Peyer's patch (tissue), 4 donors: ENCODE measurements around the gene SYT8. TPM values are rescaled to one million over a fixed set of nuclear protein-coding genes. Genes with fewer than 3 reads are reported as not detected.

Experiments
- DNase-seq, 3 donors: peaks; one replicate each; pipeline ENCODE4 v3.0.0-alpha.2; 2017 to 2019
- H3K27ac ChIP-seq, 4 donors: fragments of 200-600 bp; sonication (generic); one replicate each; pipeline ENCODE4 v1.5.1; 2016 to 2019
- H3K27me3 ChIP-seq, 2 donors: fragments of 200-600 bp; sonication (generic); one replicate each; pipeline ENCODE4 v1.5.1; 2019
- H3K36me3 ChIP-seq, 3 donors: fragments of 200-600 bp; sonication (generic); one replicate each; pipeline ENCODE4 v1.5.1; 2016 to 2019
- H3K4me1 ChIP-seq, 4 donors: fragments of 200-600 bp; sonication (generic); one replicate each; pipeline ENCODE4 v1.5.1; 2016 to 2019
- H3K4me3 ChIP-seq, 4 donors: fragments of 200-600 bp; sonication (generic); 1 replicate in 3 of 4; 2 replicates in 1 of 4; pipeline ENCODE4 v1.5.1; 2016 to 2019; ENCODE audit warnings: mild to moderate bottlenecking in 1 of 4
- H3K9me3 ChIP-seq, 4 donors: fragments of 200-600 bp; sonication (generic); one replicate each; pipeline ENCODE4 v1.5.1; 2016 to 2019; ENCODE audit warnings: mild to moderate bottlenecking in 1 of 4
- POLR2A ChIP-seq, 2 donors: fragments of 450-650 bp; IDR thresholded peaks; one replicate each; pipeline ENCODE4 v1.5.1; 2017; ENCODE audit warnings: antibody characterized with exemption in 2 of 2, mild to moderate bottlenecking in 2 of 2, moderate library complexity in 2 of 2
- total RNA-seq, 4 donors: library from RNA; depleted of rRNA; stranded (reverse); fragments of >200 nt; gene quantifications; one replicate each; pipeline ENCODE4 v1.1.0, GENCODE V29; 2016
- TF ChIP-seq, protein P1 (sequence below), 6 experiments: fragments of 450-650 bp in 4 of 6; fragments of 200-600 bp in 2 of 6; sonication (generic) in 1 of 6; IDR thresholded peaks; one replicate each; pipeline ENCODE4 v1.5.1; 2017 to 2019; ENCODE audit warnings: antibody characterized with exemption in 6 of 6, mild to moderate bottlenecking in 3 of 6, moderate library complexity in 1 of 6

The SYT8 gene
- total RNA-seq, 4 donors from 2014 or later: 21.3 to 57.6 (median 44.6) TPM; not detected in 1

- Histone ChIP-seq H3K9me3 (no peaks in the 10 kb centered on the region), H3K4me3 (no peak overlapping the region), H3K27ac (peak overlapping the region in 2 of 4 donors; percentile 43 to 81), H3K4me1 (peaks cover 6 to 44% (median 24%) of the 10 kb centered on the region in 4 donors), H3K36me3 (no peaks in the 10 kb centered on the region), H3K27me3 (no peaks in the 10 kb centered on the region)
- TF ChIP-seq, protein P1, sequence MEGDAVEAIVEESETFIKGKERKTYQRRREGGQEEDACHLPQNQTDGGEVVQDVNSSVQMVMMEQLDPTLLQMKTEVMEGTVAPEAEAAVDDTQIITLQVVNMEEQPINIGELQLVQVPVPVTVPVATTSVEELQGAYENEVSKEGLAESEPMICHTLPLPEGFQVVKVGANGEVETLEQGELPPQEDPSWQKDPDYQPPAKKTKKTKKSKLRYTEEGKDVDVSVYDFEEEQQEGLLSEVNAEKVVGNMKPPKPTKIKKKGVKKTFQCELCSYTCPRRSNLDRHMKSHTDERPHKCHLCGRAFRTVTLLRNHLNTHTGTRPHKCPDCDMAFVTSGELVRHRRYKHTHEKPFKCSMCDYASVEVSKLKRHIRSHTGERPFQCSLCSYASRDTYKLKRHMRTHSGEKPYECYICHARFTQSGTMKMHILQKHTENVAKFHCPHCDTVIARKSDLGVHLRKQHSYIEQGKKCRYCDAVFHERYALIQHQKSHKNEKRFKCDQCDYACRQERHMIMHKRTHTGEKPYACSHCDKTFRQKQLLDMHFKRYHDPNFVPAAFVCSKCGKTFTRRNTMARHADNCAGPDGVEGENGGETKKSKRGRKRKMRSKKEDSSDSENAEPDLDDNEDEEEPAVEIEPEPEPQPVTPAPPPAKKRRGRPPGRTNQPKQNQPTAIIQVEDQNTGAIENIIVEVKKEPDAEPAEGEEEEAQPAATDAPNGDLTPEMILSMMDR (IDR thresholded peaks at IDR 0.05): no peak
- no peak for TF ChIP-seq POLR2A (IDR thresholded peaks at IDR 0.05)
- DNase-seq: no peak
These were observed 4.6 kb downstream of the SYT8 start for GRCh38 chr11:1839204-1839923.

DNA sequence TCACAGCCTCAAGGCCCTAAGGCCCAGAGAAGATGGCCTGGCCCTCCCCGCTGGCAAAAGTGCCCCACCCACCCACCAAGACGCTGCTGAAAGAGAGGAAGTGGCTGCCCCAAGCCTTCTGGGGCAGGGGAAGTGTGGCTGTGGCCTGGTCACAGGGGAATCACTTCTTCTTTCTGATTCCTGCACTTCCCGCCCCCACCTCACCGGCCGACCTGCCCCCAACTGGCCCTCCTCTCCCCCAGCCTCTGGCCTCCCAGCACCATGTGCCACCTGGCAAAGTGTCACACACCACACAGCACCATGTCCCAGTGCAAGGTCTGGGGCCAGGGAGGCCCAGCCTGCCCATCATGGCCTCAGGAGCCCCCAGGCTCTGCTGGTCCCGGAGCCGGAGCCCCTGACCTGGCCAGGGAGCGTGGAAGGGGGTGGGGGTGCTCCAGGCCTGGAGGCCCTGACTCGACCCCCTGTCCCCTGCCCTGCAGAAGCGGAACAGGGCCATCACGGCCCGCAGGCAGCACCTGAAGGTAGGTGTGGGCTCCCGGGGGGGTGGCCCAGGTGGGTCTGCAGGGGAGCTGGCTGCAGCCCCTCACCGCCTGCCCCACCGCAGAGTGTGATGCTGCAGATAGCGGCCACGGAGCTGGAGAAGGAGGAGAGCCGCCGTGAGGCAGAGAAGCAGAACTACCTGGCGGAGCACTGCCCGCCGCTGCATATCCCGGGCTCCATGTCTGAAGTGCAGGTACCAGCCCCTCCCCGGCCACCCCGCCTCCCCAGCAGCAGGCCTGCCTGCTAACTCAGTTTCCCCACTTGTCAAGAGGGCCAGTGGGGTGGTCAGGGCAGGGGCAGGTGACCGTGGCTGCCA lies 5.4 kb downstream of the SYT8 start:
- H3K4me3 ChIP-seq: peak overlapping the region in 2 of 4 donors; percentile 18 to 30
- no peaks in the 10 kb centered on the region for H3K9me3 ChIP-seq
- TF ChIP-seq, protein P1 (IDR thresholded peaks at IDR 0.05): no peak
- no peak for TF ChIP-seq POLR2A (IDR thresholded peaks at IDR 0.05)
- DNase-seq: peak; percentile 50 to 91 (median 88)
- H3K27me3 ChIP-seq: no peaks in the 10 kb centered on the region
- H3K27ac ChIP-seq: peak overlapping the region; percentile 11 to 81 (median 47)
- H3K4me1 ChIP-seq: peaks cover 3 to 48% (median 28%) of the 10 kb centered on the region in 4 donors
- no peaks in the 10 kb centered on the region for H3K36me3 ChIP-seq

DNA sequence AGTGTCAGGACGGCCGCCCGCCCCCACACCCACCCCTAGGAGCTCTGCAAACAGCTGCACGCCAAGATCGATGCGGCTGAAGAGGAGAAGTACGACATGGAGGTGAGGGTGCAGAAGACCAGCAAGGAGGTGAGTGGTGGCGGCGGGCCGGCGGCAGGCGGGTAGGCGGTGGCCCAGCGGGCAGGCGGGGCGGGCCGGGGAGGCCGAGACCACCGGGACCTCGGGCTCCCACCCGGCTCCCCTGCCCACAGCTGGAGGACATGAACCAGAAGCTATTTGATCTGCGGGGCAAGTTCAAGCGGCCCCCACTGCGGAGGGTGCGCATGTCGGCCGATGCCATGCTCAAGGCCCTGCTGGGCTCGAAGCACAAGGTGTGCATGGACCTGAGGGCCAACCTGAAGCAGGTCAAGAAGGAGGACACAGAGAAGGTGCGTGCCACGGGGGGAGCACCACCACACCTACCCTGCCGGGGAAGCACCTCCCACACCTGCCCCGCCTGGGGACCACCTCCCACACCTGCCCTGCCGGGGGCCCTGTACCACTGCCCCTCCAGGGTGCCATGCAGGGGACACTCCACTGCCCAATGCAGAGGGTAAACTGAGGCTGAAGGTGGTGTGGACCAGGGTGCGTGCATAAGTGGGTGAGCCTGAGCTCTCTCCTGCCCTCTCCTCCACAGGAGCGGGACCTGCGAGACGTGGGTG lies 6.1 kb downstream of the SYT8 start:
- peak in 1 of 3 donors; percentile 46 for DNase-seq
- no peaks in the 10 kb centered on the region for H3K36me3 ChIP-seq
- H3K9me3 ChIP-seq: no peaks in the 10 kb centered on the region
- no peaks in the 10 kb centered on the region for H3K27me3 ChIP-seq
- H3K4me3 ChIP-seq: peak overlapping the region in 2 of 4 donors; percentile 18 to 30
- peaks cover 3 to 55% (median 31%) of the 10 kb centered on the region in 4 donors for H3K4me1 ChIP-seq
- H3K27ac ChIP-seq: peak overlapping the region in 2 of 4 donors; percentile 51 to 81
- TF ChIP-seq POLR2A (IDR thresholded peaks at IDR 0.05): no peak
- TF ChIP-seq, protein P1 (IDR thresholded peaks at IDR 0.05): no peak

DNA sequence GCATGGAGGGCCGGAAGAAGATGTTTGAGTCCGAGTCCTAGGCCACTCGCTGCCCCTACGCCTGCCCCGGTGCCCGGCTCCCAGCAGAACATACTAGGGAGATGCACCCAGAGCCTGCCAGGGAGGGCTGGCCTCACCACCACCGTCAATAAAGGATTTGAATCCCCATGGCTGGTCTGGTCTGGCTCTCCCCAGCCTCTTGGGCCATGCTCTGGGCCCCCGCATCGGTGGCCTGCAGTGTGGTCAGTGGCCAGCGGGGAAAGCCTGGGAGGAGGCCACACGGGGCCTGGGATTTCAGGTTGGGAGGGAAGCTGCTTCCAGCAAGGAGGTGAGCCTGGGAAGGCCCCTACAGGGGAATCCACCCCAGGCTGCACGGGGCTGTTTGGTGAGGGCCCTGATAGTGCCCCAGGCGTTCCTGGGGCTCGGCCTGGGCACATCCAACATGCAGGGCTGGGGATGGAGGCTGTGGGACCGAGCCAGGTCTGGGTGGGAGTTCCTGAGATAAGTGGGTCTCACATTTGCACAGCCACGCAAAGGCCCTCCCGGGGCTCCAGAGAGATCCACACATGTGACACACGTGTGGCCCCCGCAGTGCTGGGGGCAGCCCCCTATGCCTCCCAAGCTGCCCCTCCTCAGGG lies 6.8 kb downstream of the SYT8 start:
- Histone ChIP-seq H3K9me3 (no peaks in the 10 kb centered on the region), H3K36me3 (no peaks in the 10 kb centered on the region), H3K4me3 (no peak overlapping the region), H3K4me1 (peaks cover 3 to 57% (median 31%) of the 10 kb centered on the region in 4 donors), H3K27ac (peak overlapping the region in 1 of 4 donors; percentile 81), H3K27me3 (no peaks in the 10 kb centered on the region)
- TF ChIP-seq POLR2A (IDR thresholded peaks at IDR 0.05): no peak
- peak in 1 of 3 donors; percentile 48 for DNase-seq

- Histone ChIP-seq H3K27me3 (no peaks in the 10 kb centered on the region), H3K4me1 (peaks cover 3 to 57% (median 30%) of the 10 kb centered on the region in 4 donors), H3K27ac (no peak overlapping the region), H3K4me3 (no peak overlapping the region), H3K36me3 (no peaks in the 10 kb centered on the region), H3K9me3 (no peaks in the 10 kb centered on the region)
- TF ChIP-seq, protein P1 (IDR thresholded peaks at IDR 0.05): no peak
- no peak for TF ChIP-seq POLR2A (IDR thresholded peaks at IDR 0.05)
- DNase-seq: no peak
These were observed 7.6 kb downstream of the SYT8 start for GRCh38 chr11:1842149-1843097.
